Measurements from ENCODE around the gene TBX3.

DNA sequence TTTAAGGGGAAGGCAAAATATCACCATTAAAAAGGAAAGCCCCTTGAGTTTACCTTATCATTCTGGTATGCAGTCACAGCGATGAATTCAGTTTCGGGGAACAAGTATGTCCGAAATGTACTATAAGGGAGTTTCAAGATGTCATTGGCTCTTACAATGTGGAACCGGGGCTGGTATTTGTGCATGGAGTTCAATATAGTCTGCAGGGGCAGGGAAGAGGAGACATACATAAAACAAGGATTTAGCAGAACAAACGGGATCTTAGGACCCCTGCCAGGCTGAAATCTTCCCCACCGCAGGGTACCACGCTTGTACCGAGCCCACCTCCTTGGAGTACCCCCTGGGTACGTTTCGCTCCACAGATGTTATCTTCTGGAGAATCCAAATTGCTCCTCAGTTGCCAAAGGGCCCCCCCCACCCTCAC lies 4.5 kb downstream of the TBX3 start:
- TF ChIP-seq POLR2AphosphoS5 (IDR thresholded peaks at IDR 0.05) (no peak), POLR2A (IDR thresholded peaks at IDR 0.05) (no peak)
